Measurements from ENCODE around the gene HDAC4.

Gene HDAC4

GRCh38 chr2:239383759-239384156 lies 17.1 kb downstream of the HDAC4 start:
- no peak for DNase-seq (ENCODE audit: low read depth)

- DNase-seq (ENCODE audit: low read depth), result no peak
These were observed 17.6 kb downstream of the HDAC4 start for GRCh38 chr2:239383036-239383758.

- no peak for DNase-seq (ENCODE audit: low read depth)
These were observed 18.4 kb downstream of the HDAC4 start for GRCh38 chr2:239382384-239382880.

- DNase-seq (ENCODE audit: low read depth), result no peak
These were observed 19.1 kb downstream of the HDAC4 start for GRCh38 chr2:239381709-239382134.

- peak; percentile 50 for DNase-seq (ENCODE audit: low read depth)
These were observed 19.8 kb downstream of the HDAC4 start for GRCh38 chr2:239380831-239381708.

- DNase-seq (ENCODE audit: low read depth), result no peak
These were observed 21.1 kb downstream of the HDAC4 start for GRCh38 chr2:239379641-239380170.

GRCh38 chr2:239378918-239379640 lies 21.7 kb downstream of the HDAC4 start:
- no peak for DNase-seq (ENCODE audit: low read depth)

GRCh38 chr2:239378021-239378917 lies 22.6 kb downstream of the HDAC4 start:
- no peak for DNase-seq (ENCODE audit: low read depth)

GRCh38 chr2:239377591-239377990 lies 23.2 kb downstream of the HDAC4 start:
- no peak for DNase-seq (ENCODE audit: low read depth)

- DNase-seq (ENCODE audit: low read depth), result no peak
These were observed 23.8 kb downstream of the HDAC4 start for GRCh38 chr2:239376942-239377531.

- DNase-seq (ENCODE audit: low read depth), result no peak
These were observed 24.5 kb downstream of the HDAC4 start for GRCh38 chr2:239376351-239376750.

GRCh38 chr2:239375278-239376061 lies 25.4 kb downstream of the HDAC4 start:
- DNase-seq (ENCODE audit: low read depth), result no peak

- no peak for DNase-seq (ENCODE audit: low read depth)
These were observed 25.9 kb downstream of the HDAC4 start for GRCh38 chr2:239374896-239375277.

GRCh38 chr2:239372835-239373234 lies 28.0 kb downstream of the HDAC4 start:
- DNase-seq (ENCODE audit: low read depth), result no peak

- no peak for DNase-seq (ENCODE audit: low read depth)
These were observed 28.8 kb downstream of the HDAC4 start for GRCh38 chr2:239371726-239372686.

- DNase-seq (ENCODE audit: low read depth), result no peak
These were observed 29.7 kb downstream of the HDAC4 start for GRCh38 chr2:239370876-239371725.

- no peak for DNase-seq (ENCODE audit: low read depth)
These were observed 30.4 kb downstream of the HDAC4 start for GRCh38 chr2:239370403-239370802.
